BJ (cell line): Measurements from ENCODE around the gene CCBE1. TPM values are rescaled to one million over a fixed set of nuclear protein-coding genes. Genes with fewer than 3 reads are reported as not detected.

ENCODE experiments used
- CTCF ChIA-PET: fragments of 350-600 bp; formaldehyde crosslinking; extraction: SDS; loops from one replicate; lab custom pipeline; 2021; ENCODE audit warnings: antibody characterized with exemption, inconsistent platforms; lab: Yijun Ruan, JAX
- POLR2A ChIA-PET: fragments of 300-600 bp; sonication (Branson Sonifier 250); formaldehyde crosslinking; extraction: SDS; loops from one replicate; lab custom pipeline; 2021; ENCODE audit warnings: antibody characterized with exemption; lab: Charles Lee
- DNase-seq: peaks from one replicate; pipeline ENCODE4 v3.0.0-alpha.2; 2011; ENCODE audit warnings: low read depth
- H3K27me3 ChIP-seq: 2 replicates; pipeline ENCODE4 v1.6.0; 2011; ENCODE audit warnings: low read length; ENCODE audit not compliant: control insufficient read depth, insufficient read depth
- H3K36me3 ChIP-seq: 2 replicates; pipeline ENCODE4 v1.5.1; 2011; ENCODE audit warnings: low read length; ENCODE audit not compliant: control insufficient read depth, insufficient read depth
- H3K4me3 ChIP-seq: 2 replicates; pipeline ENCODE4 v1.5.1; 2011; ENCODE audit warnings: low read depth, mild to moderate bottlenecking, control low read depth, low read length
- polyA plus RNA-seq: library from polyadenylated mRNA; depleted of rRNA; stranded (reverse); fragments of >200 nt; gene quantifications from 2 replicates; pipeline ENCODE4 v1.2.3, GENCODE V29; 2011
- TF ChIP-seq, protein P1 (sequence below): IDR thresholded peaks from 2 replicates; pipeline ENCODE4 v1.5.1; 2011; ENCODE audit warnings: low read depth, mild to moderate bottlenecking, control low read depth, inconsistent platforms, low read length, moderate library complexity; ENCODE audit not compliant: insufficient read depth

Gene CCBE1
- polyA plus RNA-seq, 1 experiment: 51.2 TPM

DNA sequence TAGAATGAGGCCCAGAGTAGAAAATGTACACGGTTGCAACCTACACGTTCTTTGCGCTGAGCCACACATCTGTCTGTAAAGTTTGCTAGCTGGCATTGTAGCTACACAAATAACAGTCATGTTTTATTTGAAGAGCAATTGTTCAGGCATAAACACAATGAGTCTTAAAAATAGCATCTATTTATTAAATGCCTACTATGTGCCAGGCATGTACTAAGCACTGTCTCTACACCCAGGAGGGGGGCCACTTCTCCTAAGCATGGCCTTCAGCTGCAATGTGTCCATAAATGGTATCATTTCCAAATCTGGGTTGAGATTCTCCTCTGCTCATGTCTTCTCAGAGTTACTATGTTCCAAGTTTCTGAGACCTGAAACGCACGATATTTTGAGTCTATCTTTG lies 182.1 kb downstream of the CCBE1 start:
- H3K27me3 ChIP-seq: no peaks in the 10 kb centered on the region
- ChIA-PET POLR2A (no interaction called here), CTCF (no interaction called here)
- DNase-seq: no peak
- H3K4me3 ChIP-seq: no peak overlapping the region
- H3K36me3 ChIP-seq: no peaks in the 10 kb centered on the region
- TF ChIP-seq, protein P1, sequence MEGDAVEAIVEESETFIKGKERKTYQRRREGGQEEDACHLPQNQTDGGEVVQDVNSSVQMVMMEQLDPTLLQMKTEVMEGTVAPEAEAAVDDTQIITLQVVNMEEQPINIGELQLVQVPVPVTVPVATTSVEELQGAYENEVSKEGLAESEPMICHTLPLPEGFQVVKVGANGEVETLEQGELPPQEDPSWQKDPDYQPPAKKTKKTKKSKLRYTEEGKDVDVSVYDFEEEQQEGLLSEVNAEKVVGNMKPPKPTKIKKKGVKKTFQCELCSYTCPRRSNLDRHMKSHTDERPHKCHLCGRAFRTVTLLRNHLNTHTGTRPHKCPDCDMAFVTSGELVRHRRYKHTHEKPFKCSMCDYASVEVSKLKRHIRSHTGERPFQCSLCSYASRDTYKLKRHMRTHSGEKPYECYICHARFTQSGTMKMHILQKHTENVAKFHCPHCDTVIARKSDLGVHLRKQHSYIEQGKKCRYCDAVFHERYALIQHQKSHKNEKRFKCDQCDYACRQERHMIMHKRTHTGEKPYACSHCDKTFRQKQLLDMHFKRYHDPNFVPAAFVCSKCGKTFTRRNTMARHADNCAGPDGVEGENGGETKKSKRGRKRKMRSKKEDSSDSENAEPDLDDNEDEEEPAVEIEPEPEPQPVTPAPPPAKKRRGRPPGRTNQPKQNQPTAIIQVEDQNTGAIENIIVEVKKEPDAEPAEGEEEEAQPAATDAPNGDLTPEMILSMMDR: no peak

DNA sequence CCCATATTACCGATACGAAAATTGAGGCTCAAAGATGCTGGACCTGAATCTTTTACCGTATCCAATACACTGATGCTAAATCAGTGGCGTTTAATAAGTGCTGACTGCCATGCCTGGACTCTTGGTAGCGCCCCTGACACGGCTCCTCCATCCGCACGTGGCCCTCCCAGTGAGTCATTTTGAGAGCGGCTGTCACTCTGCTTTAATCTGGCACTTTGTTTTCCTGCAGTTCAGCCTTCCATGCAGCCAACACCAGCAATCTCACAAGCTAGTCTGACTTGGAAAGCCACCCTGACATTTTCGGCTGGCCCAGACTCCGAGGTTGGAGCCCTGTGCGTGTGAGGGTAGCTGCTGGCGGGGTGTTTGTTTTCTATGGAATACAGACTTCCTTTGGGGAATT lies 183.0 kb downstream of the CCBE1 start:
- POLR2A ChIA-PET: no interaction called here
- DNase-seq: peak; percentile 56
- H3K4me3 ChIP-seq: no peak overlapping the region
- H3K36me3 ChIP-seq: no peaks in the 10 kb centered on the region
- CTCF ChIA-PET: no interaction called here
- TF ChIP-seq, protein P1: no peak
- H3K27me3 ChIP-seq: no peaks in the 10 kb centered on the region

DNA sequence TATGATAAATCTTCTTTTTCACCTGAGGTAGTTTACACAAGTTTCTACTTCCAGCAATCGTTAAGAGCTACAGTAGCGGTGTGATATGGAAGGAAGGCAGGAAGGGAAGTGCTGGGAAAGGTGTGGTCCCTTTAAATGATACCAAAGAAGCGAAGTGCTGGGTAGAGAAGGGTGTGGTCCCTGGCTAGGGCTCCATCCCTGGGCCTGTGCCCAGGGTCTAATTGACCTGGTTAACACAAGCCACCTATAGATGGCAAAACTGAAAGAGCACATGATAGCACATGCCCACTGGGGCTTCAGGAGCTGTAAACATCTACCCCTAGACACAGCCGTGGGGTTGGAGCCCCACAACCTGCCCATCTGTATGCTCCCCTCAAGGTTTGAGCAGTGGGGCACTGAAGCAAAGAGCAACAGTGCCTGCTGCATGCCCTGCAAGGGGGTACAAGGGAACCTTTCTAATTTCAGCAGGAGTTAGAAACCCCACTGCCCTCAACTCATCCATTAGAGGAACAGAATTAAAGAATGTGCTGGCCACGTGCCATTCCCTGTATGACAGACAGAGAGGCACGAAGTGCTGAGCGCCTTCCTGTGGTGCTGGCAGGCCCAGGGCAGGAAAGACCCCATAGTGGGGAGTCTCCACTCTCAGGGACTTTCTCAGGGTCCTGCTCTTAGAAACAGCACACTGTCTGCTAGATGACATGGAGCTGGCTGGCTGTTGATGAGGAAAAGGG lies 185.0 kb downstream of the CCBE1 start:
- CTCF ChIA-PET: no interaction called here
- POLR2A ChIA-PET: no interaction called here

DNA sequence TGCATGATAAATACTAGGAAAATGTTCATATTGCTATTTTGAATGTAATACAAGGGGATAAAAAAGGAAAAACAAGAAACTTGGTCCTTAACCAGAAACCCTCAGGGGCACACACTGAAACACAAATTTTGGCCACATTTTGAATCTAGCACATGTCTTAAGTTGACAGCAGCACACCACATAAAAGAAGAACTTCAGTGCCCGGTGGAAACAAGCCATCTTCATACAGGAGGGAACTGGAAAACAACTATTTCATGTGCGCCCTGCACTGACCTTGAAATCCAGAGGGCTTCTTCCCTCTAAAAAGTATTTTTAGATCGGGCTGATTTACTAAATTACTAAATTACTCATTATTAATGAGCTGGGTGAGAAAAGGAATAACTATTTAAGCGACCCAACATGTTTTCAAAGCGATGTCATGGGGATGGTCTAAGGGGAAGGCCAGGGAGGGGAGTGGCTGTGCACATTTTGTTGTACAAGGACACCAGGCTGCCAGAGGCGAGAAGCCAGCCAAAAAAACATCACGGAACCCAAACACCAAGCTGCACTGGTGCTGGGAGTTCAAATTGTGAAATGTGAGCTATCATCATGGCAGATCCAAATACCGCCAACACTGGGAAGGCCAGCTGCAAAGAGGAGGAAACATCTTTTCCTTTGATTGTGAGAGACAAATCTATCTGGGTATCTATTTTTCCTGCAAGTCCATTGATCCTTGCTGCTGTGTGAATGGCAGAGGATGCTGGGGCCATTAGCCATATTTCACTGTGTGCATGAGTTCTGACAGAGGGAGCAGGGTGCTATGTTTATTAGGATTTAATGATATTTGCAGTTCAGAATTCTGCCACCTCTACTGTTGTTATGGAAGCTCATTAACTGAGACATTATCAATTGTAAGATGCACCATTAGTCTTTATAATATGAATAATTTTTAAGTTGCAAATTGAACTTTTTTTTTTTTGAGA lies 187.5 kb downstream of the CCBE1 start:
- Histone ChIP-seq H3K27me3 (no peaks in the 10 kb centered on the region), H3K36me3 (no peaks in the 10 kb centered on the region), H3K4me3 (no peak overlapping the region)
- ChIA-PET CTCF (interaction anchor here (1.0 kb wide), 1 partner anchor 16 kb away, joined by 4 read pairs; no protein-coding TSS in a partner anchor), POLR2A (no interaction called here)
- TF ChIP-seq, protein P1: no peak
- no peak for DNase-seq

More for the DNA sequence above, 185.0 kb downstream of the CCBE1 start:
- Histone ChIP-seq H3K36me3 (no peaks in the 10 kb centered on the region), H3K27me3 (no peaks in the 10 kb centered on the region), H3K4me3 (no peak overlapping the region)
- TF ChIP-seq, protein P1: no peak
- DNase-seq: no peak

DNA sequence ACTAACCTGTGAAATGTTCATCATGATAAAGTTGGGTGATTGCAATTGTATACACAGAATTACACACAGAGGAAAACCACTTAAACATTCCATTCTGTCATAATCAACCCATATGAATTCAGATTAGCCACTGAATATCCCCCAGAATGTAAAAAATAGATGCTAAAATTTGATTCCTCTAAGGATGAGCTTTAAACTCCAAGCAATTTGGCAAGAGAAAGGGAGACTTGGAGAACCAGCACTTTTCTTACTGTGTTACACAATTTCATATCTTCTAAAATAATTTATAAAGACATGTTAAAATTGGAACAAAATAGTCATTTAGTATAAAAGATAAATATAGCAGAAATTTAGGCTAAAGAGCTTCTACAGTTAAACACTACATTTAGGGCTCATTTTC lies 191.9 kb downstream of the CCBE1 start:
- DNase-seq: no peak
- ChIA-PET POLR2A (no interaction called here), CTCF (interaction anchor here (1.1 kb wide), 1 partner anchor 16 kb away, joined by 3 read pairs; no protein-coding TSS in a partner anchor)
- no peaks in the 10 kb centered on the region for H3K27me3 ChIP-seq
- TF ChIP-seq, protein P1: no peak
- H3K4me3 ChIP-seq: no peak overlapping the region
- no peaks in the 10 kb centered on the region for H3K36me3 ChIP-seq
